ENCODE data around the gene CUBN. TPM values are rescaled to one million over a fixed set of nuclear protein-coding genes. Genes with fewer than 3 reads are reported as not detected.

Gene CUBN
- total RNA-seq, 4 donors from 2014 or later = 0.27 to 3.6 (median 0.96) TPM

DNA sequence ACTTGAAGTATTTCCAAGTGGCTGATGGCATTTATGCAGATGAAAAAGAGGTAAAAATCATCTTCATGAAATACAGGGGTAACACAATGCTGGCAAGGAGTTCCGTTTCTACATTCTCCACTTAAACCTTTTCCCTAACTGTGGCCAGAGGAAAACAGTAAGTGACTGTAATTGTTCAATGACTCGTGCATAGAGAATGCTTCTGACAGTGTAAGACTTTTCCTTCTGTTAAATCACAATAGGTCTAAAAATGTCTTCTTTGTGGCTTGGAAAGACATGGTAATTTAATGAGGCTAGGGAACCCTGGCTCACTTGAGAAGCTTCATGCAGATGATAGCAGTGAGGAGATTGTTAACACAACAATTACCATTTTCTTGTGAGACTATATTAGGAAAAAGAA, 262.1 kb downstream of the CUBN start:
- no peaks in the 10 kb centered on the region for H3K27me3 ChIP-seq
- H3K36me3 ChIP-seq = no peaks in the 10 kb centered on the region
- intact Hi-C loops (cut with DNase I; ENCODE audit: low total_unique reads) = no loop called here
- no peaks in the 10 kb centered on the region for H3K4me1 ChIP-seq
- no peaks in the 10 kb centered on the region for H3K9me3 ChIP-seq
- DNase-seq (no peak), ATAC-seq (no peak)
- no peak overlapping the region for H3K27ac ChIP-seq
- H3K4me3 ChIP-seq = no peak overlapping the region
- TF ChIP-seq, protein P1, sequence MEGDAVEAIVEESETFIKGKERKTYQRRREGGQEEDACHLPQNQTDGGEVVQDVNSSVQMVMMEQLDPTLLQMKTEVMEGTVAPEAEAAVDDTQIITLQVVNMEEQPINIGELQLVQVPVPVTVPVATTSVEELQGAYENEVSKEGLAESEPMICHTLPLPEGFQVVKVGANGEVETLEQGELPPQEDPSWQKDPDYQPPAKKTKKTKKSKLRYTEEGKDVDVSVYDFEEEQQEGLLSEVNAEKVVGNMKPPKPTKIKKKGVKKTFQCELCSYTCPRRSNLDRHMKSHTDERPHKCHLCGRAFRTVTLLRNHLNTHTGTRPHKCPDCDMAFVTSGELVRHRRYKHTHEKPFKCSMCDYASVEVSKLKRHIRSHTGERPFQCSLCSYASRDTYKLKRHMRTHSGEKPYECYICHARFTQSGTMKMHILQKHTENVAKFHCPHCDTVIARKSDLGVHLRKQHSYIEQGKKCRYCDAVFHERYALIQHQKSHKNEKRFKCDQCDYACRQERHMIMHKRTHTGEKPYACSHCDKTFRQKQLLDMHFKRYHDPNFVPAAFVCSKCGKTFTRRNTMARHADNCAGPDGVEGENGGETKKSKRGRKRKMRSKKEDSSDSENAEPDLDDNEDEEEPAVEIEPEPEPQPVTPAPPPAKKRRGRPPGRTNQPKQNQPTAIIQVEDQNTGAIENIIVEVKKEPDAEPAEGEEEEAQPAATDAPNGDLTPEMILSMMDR (IDR thresholded peaks at IDR 0.05 in 4 of 5, conservative IDR thresholded peaks at IDR 0.05 in 1 of 5) = no peak
- in situ Hi-C loops (cut with MboI; ENCODE audit: low sequenced_read_pairs in 4 of 4) = no loop called here

DNA sequence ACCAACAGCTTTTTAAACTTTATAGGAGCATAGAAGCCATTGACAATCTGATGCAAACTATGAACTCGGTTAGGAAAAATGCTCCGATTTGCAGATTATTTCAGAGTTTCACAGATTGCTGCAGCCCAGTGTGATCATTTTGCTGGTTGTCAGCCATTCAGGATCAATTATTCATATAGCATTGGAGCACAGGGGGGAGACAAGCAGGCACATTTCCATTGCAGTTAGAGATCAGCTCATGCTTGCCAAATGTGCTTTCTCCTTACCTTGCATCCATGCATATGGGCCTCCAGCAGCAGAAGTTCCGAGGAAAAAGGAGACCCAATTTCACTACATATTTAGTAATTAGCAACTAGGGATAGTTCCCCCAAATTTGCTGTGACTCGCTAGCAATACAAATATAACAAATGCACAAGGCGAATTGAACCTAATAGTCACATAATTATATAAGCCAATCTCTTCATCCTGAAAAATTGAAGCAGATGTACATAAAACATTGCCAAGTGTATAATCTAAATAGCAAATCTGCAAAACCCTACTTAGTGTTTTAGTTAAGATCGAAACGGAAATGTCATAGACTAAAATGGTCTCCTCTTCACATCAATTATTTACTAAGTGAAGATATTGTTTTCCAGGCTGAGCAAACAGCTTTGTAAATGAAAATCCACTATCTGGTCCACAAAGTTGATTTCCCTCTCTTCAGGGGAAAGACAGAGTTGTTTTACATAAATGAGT, 262.9 kb downstream of the CUBN start:
- Histone ChIP-seq H3K27me3 (no peaks in the 10 kb centered on the region), H3K36me3 (no peaks in the 10 kb centered on the region), H3K4me3 (no peak overlapping the region), H3K9me3 (no peaks in the 10 kb centered on the region), H3K4me1 (no peaks in the 10 kb centered on the region), H3K27ac (no peak overlapping the region)
- TF ChIP-seq POLR2A (IDR thresholded peaks at IDR 0.05) = no peak
- intact Hi-C loops (cut with DNase I; ENCODE audit: low total_unique reads) = no loop called here
- ATAC-seq = no peak
- in situ Hi-C loops (cut with MboI; ENCODE audit: low sequenced_read_pairs in 4 of 4) = no loop called here
- no peak for DNase-seq

DNA sequence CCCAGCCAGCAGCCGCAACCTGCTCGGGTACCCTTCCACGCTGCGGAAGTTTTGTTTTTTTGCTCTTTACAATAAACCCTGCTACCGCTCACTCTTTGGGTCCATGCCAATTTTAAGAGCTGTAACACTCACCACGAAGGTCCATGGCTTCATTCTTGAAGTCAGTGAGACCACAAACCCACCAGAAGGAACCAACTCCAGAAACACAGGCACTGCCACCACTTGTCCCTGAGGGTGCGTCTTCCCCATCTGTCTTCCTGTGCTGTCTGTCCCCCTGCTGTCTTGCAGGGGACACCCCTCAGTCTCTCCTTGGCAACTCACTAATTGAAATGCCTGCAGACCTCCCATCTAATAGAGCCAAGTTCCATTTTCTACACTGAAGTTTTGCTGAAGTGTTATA, 263.8 kb downstream of the CUBN start:
- H3K27ac ChIP-seq = no peak overlapping the region
- H3K9me3 ChIP-seq = no peaks in the 10 kb centered on the region
- no peaks in the 10 kb centered on the region for H3K36me3 ChIP-seq
- in situ Hi-C loops (cut with MboI; ENCODE audit: low sequenced_read_pairs in 4 of 4) (no loop called here), intact Hi-C loops (cut with DNase I; ENCODE audit: low total_unique reads) (no loop called here)
- DNase-seq (no peak), ATAC-seq (no peak)
- TF ChIP-seq, protein P1 (IDR thresholded peaks at IDR 0.05 in 4 of 5, conservative IDR thresholded peaks at IDR 0.05 in 1 of 5) = no peak
- no peak for TF ChIP-seq POLR2A (IDR thresholded peaks at IDR 0.05)
- no peaks in the 10 kb centered on the region for H3K4me1 ChIP-seq
- no peaks in the 10 kb centered on the region for H3K27me3 ChIP-seq
- H3K4me3 ChIP-seq = no peak overlapping the region

DNA sequence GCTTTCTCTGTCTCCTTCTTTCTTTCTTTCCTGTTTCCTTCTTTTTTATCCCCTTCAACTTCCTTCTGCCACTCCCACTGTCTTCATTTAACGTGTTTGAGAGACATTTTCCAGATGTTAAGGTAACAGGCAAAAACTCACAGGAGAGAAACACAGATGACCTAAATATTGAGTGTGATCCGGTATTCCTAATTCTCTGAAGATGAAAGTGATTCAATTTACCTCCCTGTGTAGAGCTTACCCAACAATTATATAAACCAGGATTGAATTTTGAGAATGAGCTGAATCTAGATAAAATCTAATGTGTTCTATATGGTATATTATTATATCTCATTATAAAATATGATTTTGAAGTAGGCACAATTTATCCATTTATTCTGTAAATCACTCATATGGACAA, 265.8 kb downstream of the CUBN start:
- Histone ChIP-seq H3K9me3 (no peaks in the 10 kb centered on the region), H3K4me1 (no peaks in the 10 kb centered on the region), H3K4me3 (no peak overlapping the region), H3K27ac (no peak overlapping the region), H3K36me3 (no peaks in the 10 kb centered on the region), H3K27me3 (no peaks in the 10 kb centered on the region)
- in situ Hi-C loops (cut with MboI; ENCODE audit: low sequenced_read_pairs in 4 of 4) = no loop called here
- intact Hi-C loops (cut with DNase I; ENCODE audit: low total_unique reads) = no loop called here
- DNase-seq = no peak
- no peak for ATAC-seq
- TF ChIP-seq, protein P1 (IDR thresholded peaks at IDR 0.05 in 4 of 5, conservative IDR thresholded peaks at IDR 0.05 in 1 of 5) = no peak
- no peak for TF ChIP-seq POLR2A (IDR thresholded peaks at IDR 0.05)

DNA sequence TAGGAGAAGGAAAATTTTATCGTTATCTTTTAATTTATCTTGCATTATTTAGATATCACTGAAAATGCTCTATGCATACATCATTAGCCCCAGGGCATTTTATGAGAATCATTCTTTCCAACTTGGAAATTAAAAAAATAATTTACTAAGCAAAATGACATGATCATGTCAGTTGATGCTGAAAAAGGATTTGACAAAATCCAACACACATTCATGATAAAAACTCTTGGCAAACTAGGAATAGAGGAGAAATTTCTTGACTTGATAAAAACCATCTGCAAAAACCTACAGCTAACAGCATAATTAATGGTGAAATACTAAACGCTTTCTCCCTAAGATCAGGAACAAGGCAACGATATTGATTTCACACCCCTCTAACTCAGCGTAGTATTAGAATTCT, 272.2 kb downstream of the CUBN start:
- intact Hi-C loops (cut with DNase I; ENCODE audit: low total_unique reads) (no loop called here), in situ Hi-C loops (cut with MboI; ENCODE audit: low sequenced_read_pairs in 4 of 4) (no loop called here)
- Histone ChIP-seq H3K36me3 (no peaks in the 10 kb centered on the region), H3K4me3 (no peak overlapping the region), H3K4me1 (no peaks in the 10 kb centered on the region), H3K27ac (no peak overlapping the region), H3K27me3 (no peaks in the 10 kb centered on the region), H3K9me3 (no peaks in the 10 kb centered on the region)
- TF ChIP-seq, protein P1 (IDR thresholded peaks at IDR 0.05 in 4 of 5, conservative IDR thresholded peaks at IDR 0.05 in 1 of 5) = no peak
- ATAC-seq (no peak), DNase-seq (no peak)

Measured in gastrocnemius medialis (tissue), 4 donors.